GM19463 (cell line): ENCODE data around the gene TMEM44.
A peak's percentile ranks its signal among the peaks of the same experiment; 100 is the strongest.

ENCODE experiments used
- ATAC-seq: cut with Tn5 transposase; IDR thresholded peaks from one replicate; pipeline ENCODE4 v1.9.1; 2021; ENCODE audit warnings: mild to moderate bottlenecking, moderate library complexity; ENCODE audit not compliant: unreplicated experiment

Gene TMEM44

GRCh38 chr3:194582196-194582905, 50.9 kb downstream of the TMEM44 start:
- ATAC-seq, result no peak

- no peak for ATAC-seq
These were observed 54.1 kb downstream of the TMEM44 start for GRCh38 chr3:194579091-194579606.

- ATAC-seq, result no peak
These were observed 55.0 kb downstream of the TMEM44 start for GRCh38 chr3:194577986-194578905.

GRCh38 chr3:194575484-194576210, 57.6 kb downstream of the TMEM44 start:
- no peak for ATAC-seq

GRCh38 chr3:194574639-194575483, 58.4 kb downstream of the TMEM44 start:
- no peak for ATAC-seq

- ATAC-seq, result peak; percentile 77
These were observed 59.4 kb downstream of the TMEM44 start for GRCh38 chr3:194573680-194574437.

GRCh38 chr3:194572944-194573491, 60.2 kb downstream of the TMEM44 start:
- peak; percentile 2 for ATAC-seq

GRCh38 chr3:194572143-194572789, 61.0 kb downstream of the TMEM44 start:
- ATAC-seq, result no peak

GRCh38 chr3:194571491-194572142, 61.6 kb downstream of the TMEM44 start:
- no peak for ATAC-seq

- ATAC-seq, result no peak
These were observed 62.3 kb downstream of the TMEM44 start for GRCh38 chr3:194570898-194571297.

- ATAC-seq, result no peak
These were observed 63.0 kb downstream of the TMEM44 start for GRCh38 chr3:194570235-194570634.

- ATAC-seq, result no peak
These were observed 64.0 kb downstream of the TMEM44 start for GRCh38 chr3:194569252-194569651.

GRCh38 chr3:194565597-194566190, 67.5 kb downstream of the TMEM44 start:
- no peak for ATAC-seq

- no peak for ATAC-seq
These were observed 70.2 kb downstream of the TMEM44 start for GRCh38 chr3:194562986-194563385.

GRCh38 chr3:194561306-194561974, 71.8 kb downstream of the TMEM44 start:
- ATAC-seq, result no peak

GRCh38 chr3:194560047-194560446, 73.2 kb downstream of the TMEM44 start:
- no peak for ATAC-seq

- ATAC-seq, result no peak
These were observed 73.7 kb downstream of the TMEM44 start for GRCh38 chr3:194559530-194559929.
